HEK293 (cell line): ENCODE data around the gene MMS22L.

Experiments used
- CTCF ChIA-PET: fragments of 350-600 bp; formaldehyde crosslinking; extraction: SDS; loops from one replicate; lab custom pipeline; 2021; ENCODE audit warnings: antibody characterized with exemption; lab: Yijun Ruan, JAX
- POLR2A ChIA-PET: fragments of 300-600 bp; formaldehyde crosslinking; extraction: SDS; loops from one replicate; lab custom pipeline; 2020; ENCODE audit warnings: antibody characterized with exemption, inconsistent platforms; lab: Yijun Ruan, JAX
- H3K27ac ChIP-seq: fragments of 200-500 bp; sonication (Bioruptor generic); 2 replicates; pipeline ENCODE4 v1.5.1; 2014; ENCODE audit warnings: low read depth, low read length, control low read depth, inconsistent platforms; ENCODE audit errors: extremely low read depth
- H3K36me3 ChIP-seq, 2 experiments: fragments of 200-500 bp in 1 of 2; sonication (Bioruptor generic) in 1 of 2; 1 replicate in 1 of 2; 2 replicates in 1 of 2; pipeline ENCODE4 v1.5.1; 2014 to 2017; ENCODE audit warnings: inconsistent platforms in 2 of 2, low read length in 2 of 2; ENCODE audit not compliant: control insufficient read depth in 2 of 2, insufficient read depth in 1 of 2
- H3K4me1 ChIP-seq: fragments of 200-500 bp; sonication (Bioruptor generic); 2 replicates; pipeline ENCODE4 v1.5.1; 2014; ENCODE audit warnings: mild to moderate bottlenecking, low read length, inconsistent platforms; ENCODE audit not compliant: control insufficient read depth, insufficient read depth
- H3K4me3 ChIP-seq: 2 replicates; pipeline ENCODE4 v1.5.1; 2011; ENCODE audit warnings: low read depth, mild to moderate bottlenecking, control low read depth, low read length, moderate library complexity
- H3K9me3 ChIP-seq: fragments of 200-500 bp; sonication (Bioruptor generic); 2 replicates; pipeline ENCODE4 v1.5.1; 2014; ENCODE audit warnings: low read depth, low read length, inconsistent platforms; ENCODE audit not compliant: control insufficient read depth, insufficient read depth
- BCL11A ChIP-seq: fragments of 450-650 bp; formaldehyde crosslinking; IDR thresholded peaks from 2 replicates; pipeline ENCODE4 v1.5.1; 2016; ENCODE audit warnings: low read depth, missing biosample characterization, missing genetic modification characterization
- FEZF1 ChIP-seq: fragments of 450-650 bp; formaldehyde crosslinking; IDR thresholded peaks from 2 replicates; pipeline ENCODE4 v1.5.1; 2016; ENCODE audit warnings: missing biosample characterization, missing genetic modification characterization
- MZF1 ChIP-seq: fragments of 450-650 bp; formaldehyde crosslinking; IDR thresholded peaks from 2 replicates; pipeline ENCODE4 v1.5.1; 2017; ENCODE audit warnings: missing biosample characterization, missing genetic modification characterization, borderline replicate concordance
- TRIM28 ChIP-seq: IDR thresholded peaks from 2 replicates; pipeline ENCODE4 v1.6.1; 2011; ENCODE audit warnings: low read length, control low read depth, borderline replicate concordance
- ZBTB21 ChIP-seq: fragments of 450-650 bp; formaldehyde crosslinking; IDR thresholded peaks from 2 replicates; pipeline ENCODE4 v1.5.1; 2017; ENCODE audit warnings: missing biosample characterization, missing genetic modification characterization
- ZFHX2 ChIP-seq: fragments of 450-650 bp; formaldehyde crosslinking; conservative IDR thresholded peaks from 2 replicates; pipeline ENCODE4 v1.5.1; 2016; ENCODE audit warnings: missing biosample characterization, missing genetic modification characterization
- ZFP41 ChIP-seq: fragments of 450-650 bp; formaldehyde crosslinking; IDR thresholded peaks from 2 replicates; pipeline ENCODE4 v1.5.1; 2016; ENCODE audit warnings: missing biosample characterization, missing genetic modification characterization, borderline replicate concordance
- ZIC2 ChIP-seq: fragments of 450-650 bp; formaldehyde crosslinking; IDR thresholded peaks from 2 replicates; pipeline ENCODE4 v1.5.1; 2016; ENCODE audit warnings: missing biosample characterization, missing genetic modification characterization
- ZNF138 ChIP-seq: fragments of 450-650 bp; formaldehyde crosslinking; IDR thresholded peaks from 2 replicates; pipeline ENCODE4 v1.5.1; 2016; ENCODE audit warnings: missing biosample characterization, missing genetic modification characterization, borderline replicate concordance
- ZNF184 ChIP-seq: fragments of 450-650 bp; IDR thresholded peaks from 2 replicates; pipeline ENCODE4 v1.5.1; 2018; ENCODE audit warnings: missing biosample characterization, mild to moderate bottlenecking, missing genetic modification characterization
- ZNF214 ChIP-seq: fragments of 450-650 bp; formaldehyde crosslinking; IDR thresholded peaks from 2 replicates; pipeline ENCODE4 v1.5.1; 2017; ENCODE audit warnings: missing biosample characterization, mild to moderate bottlenecking, missing genetic modification characterization, borderline replicate concordance
- ZNF48 ChIP-seq: fragments of 450-650 bp; formaldehyde crosslinking; IDR thresholded peaks from 2 replicates; pipeline ENCODE4 v1.5.1; 2016; ENCODE audit warnings: missing biosample characterization, missing genetic modification characterization
- ZNF555 ChIP-seq: fragments of 450-650 bp; formaldehyde crosslinking; conservative IDR thresholded peaks from 2 replicates; pipeline ENCODE4 v1.5.1; 2017; ENCODE audit warnings: missing biosample characterization, mild to moderate bottlenecking, missing genetic modification characterization, inconsistent platforms
- ZNF785 ChIP-seq: fragments of 450-650 bp; formaldehyde crosslinking; IDR thresholded peaks from 2 replicates; pipeline ENCODE4 v1.5.1; 2016; ENCODE audit warnings: missing biosample characterization, missing genetic modification characterization
- TF ChIP-seq, protein P1 (sequence below): fragments of 450-650 bp; IDR thresholded peaks from 2 replicates; pipeline ENCODE4 v1.5.1; 2018; ENCODE audit warnings: missing biosample characterization, mild to moderate bottlenecking, missing genetic modification characterization
- TF ChIP-seq, protein P2 (sequence below): fragments of 450-650 bp; formaldehyde crosslinking; IDR thresholded peaks from 2 replicates; pipeline ENCODE4 v1.5.1; 2016; ENCODE audit warnings: missing biosample characterization, missing genetic modification characterization, borderline replicate concordance
- TF ChIP-seq, protein P3 (sequence below): fragments of 450-650 bp; formaldehyde crosslinking; IDR thresholded peaks from 2 replicates; pipeline ENCODE4 v1.5.1; 2016; ENCODE audit warnings: missing biosample characterization, missing genetic modification characterization, borderline replicate concordance
- TF ChIP-seq, protein P4 (sequence below): fragments of 450-650 bp; formaldehyde crosslinking; IDR thresholded peaks from 2 replicates; pipeline ENCODE4 v1.5.1; 2016; ENCODE audit warnings: missing biosample characterization, missing genetic modification characterization
- TF ChIP-seq, protein P5 (sequence below): fragments of 450-650 bp; formaldehyde crosslinking; IDR thresholded peaks from 2 replicates; pipeline ENCODE4 v1.5.1; 2017; ENCODE audit warnings: missing biosample characterization, missing genetic modification characterization

MMS22L gene

DNA sequence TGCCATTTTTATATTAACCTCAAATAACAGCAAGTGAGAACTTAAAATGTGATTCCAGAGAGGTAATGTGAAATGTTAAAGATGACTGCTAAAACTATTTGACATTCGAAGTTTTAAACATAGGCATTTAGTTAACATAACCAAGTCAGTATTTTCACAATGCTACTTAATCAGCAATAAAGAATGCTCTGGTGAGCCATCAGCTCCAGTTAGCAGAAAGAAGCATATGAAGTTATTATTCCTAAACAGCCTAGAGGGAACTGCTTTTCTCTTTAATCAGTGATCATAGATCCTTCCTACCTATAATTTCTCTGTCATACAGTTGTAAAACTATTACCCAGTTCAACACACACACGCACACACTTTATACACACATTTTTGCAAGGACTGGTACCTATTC, 60.1 kb downstream of the MMS22L start:
- Histone ChIP-seq H3K4me1 (no peaks in the 10 kb centered on the region; the same call in 1 of the 2 replicates), H3K4me3 (no peak overlapping the region), H3K36me3 (peaks cover 17 to 32% of the 10 kb centered on the region in 2 experiments), H3K27ac (no peak overlapping the region), H3K9me3 (no peaks in the 10 kb centered on the region)
- ChIA-PET CTCF (interaction anchor here (0.6 to 2.5 kb wide), 2 partner anchors 8 to 228 kb away, joined by 3 to 7 read pairs; no protein-coding TSS in a partner anchor), POLR2A (no interaction called here)
- TF ChIP-seq ZNF184 (tag by site-specific recombination) (no peak), ZIC2 (tag by site-specific recombination) (no peak)

DNA sequence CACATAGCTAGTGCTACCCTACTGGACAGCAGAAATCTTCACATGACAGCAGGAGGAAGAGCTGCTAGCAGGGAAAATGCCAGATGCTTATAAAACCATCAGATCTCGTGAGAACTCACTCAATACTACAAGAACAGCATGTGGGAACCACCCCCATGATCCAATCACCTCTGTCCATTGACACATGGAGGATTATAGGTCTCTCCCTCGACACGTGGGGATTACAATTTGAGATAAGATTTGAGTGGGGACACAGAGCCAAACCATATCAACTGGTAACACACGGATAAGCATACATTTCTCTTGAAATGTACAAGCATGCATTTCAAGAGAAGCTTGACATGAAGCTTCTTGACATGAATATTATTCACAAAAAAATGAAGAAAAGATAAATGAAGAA, 64.1 kb downstream of the MMS22L start:
- Histone ChIP-seq H3K9me3 (no peaks in the 10 kb centered on the region), H3K4me3 (no peak overlapping the region), H3K36me3 (peaks cover 0 to 16% of the 10 kb centered on the region in 2 experiments; a peak in 1 of 3 replicates), H3K27ac (no peak overlapping the region), H3K4me1 (no peaks in the 10 kb centered on the region; the same call in 1 of the 2 replicates)
- POLR2A ChIA-PET = no interaction called here
- no peak for TF ChIP-seq ZNF214 (tag by site-specific recombination)
- TF ChIP-seq FEZF1 (tag by site-specific recombination) = no peak
- no peak for TF ChIP-seq ZFHX2 (tag by site-specific recombination)
- TF ChIP-seq, protein P1, sequence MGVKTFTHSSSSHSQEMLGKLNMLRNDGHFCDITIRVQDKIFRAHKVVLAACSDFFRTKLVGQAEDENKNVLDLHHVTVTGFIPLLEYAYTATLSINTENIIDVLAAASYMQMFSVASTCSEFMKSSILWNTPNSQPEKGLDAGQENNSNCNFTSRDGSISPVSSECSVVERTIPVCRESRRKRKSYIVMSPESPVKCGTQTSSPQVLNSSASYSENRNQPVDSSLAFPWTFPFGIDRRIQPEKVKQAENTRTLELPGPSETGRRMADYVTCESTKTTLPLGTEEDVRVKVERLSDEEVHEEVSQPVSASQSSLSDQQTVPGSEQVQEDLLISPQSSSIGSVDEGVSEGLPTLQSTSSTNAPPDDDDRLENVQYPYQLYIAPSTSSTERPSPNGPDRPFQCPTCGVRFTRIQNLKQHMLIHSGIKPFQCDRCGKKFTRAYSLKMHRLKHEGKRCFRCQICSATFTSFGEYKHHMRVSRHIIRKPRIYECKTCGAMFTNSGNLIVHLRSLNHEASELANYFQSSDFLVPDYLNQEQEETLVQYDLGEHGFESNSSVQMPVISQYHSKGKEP (tag by site-specific recombination) = no peak
- TF ChIP-seq, protein P2, sequence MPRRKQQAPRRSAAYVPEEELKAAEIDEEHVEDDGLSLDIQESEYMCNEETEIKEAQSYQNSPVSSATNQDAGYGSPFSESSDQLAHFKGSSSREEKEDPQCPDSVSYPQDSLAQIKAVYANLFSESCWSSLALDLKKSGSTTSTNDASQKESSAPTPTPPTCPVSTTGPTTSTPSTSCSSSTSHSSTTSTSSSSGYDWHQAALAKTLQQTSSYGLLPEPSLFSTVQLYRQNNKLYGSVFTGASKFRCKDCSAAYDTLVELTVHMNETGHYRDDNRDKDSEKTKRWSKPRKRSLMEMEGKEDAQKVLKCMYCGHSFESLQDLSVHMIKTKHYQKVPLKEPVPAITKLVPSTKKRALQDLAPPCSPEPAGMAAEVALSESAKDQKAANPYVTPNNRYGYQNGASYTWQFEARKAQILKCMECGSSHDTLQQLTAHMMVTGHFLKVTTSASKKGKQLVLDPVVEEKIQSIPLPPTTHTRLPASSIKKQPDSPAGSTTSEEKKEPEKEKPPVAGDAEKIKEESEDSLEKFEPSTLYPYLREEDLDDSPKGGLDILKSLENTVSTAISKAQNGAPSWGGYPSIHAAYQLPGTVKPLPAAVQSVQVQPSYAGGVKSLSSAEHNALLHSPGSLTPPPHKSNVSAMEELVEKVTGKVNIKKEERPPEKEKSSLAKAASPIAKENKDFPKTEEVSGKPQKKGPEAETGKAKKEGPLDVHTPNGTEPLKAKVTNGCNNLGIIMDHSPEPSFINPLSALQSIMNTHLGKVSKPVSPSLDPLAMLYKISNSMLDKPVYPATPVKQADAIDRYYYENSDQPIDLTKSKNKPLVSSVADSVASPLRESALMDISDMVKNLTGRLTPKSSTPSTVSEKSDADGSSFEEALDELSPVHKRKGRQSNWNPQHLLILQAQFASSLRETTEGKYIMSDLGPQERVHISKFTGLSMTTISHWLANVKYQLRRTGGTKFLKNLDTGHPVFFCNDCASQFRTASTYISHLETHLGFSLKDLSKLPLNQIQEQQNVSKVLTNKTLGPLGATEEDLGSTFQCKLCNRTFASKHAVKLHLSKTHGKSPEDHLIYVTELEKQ = no peak
- TF ChIP-seq, protein P3, sequence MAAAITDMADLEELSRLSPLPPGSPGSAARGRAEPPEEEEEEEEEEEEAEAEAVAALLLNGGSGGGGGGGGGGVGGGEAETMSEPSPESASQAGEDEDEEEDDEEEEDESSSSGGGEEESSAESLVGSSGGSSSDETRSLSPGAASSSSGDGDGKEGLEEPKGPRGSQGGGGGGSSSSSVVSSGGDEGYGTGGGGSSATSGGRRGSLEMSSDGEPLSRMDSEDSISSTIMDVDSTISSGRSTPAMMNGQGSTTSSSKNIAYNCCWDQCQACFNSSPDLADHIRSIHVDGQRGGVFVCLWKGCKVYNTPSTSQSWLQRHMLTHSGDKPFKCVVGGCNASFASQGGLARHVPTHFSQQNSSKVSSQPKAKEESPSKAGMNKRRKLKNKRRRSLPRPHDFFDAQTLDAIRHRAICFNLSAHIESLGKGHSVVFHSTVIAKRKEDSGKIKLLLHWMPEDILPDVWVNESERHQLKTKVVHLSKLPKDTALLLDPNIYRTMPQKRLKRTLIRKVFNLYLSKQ (tag by site-specific recombination) = no peak
- no peak for TF ChIP-seq ZNF48 (tag by site-specific recombination)
- no peak for TF ChIP-seq ZNF138 (tag by site-specific recombination)
- TF ChIP-seq MZF1 (tag by site-specific recombination) = peak; percentile 78; the same call in 1 of the 2 replicates
- CTCF ChIA-PET = no interaction called here

DNA sequence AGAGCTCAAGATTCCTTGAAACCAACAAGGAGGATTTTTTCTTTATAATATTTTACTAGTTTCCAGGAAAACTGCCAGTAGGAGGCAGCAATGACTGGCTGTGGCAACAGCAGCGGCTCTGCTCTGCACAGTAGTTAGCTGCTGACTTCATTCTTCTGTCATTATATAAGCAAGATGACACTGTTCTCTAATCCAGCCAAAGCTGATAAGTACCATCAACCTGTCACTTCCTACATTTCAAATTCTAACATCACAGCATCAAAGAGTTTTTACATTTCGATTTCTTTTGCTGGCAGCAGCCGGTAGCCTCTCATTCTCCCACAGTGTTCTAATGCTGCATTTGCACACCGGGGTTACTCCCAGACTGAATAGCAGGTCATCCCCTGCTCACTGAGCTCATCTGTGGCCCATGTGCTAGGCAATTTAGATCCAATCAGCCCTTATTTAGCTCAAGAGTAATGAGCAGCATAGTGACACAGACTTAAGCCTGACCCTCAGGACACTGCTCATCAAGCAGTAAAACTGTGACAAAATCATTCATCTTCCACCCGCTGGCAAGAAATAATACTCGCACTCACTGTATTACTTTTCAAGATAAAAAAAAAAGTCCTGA, 67.8 kb downstream of the MMS22L start:
- Histone ChIP-seq H3K4me3 (no peak overlapping the region), H3K4me1 (no peaks in the 10 kb centered on the region), H3K9me3 (no peaks in the 10 kb centered on the region), H3K27ac (no peak overlapping the region), H3K36me3 (peaks cover 0 to 31% of the 10 kb centered on the region in 2 experiments; a peak in 1 of 3 replicates)
- ChIA-PET POLR2A (interaction anchor here (1.3 to 1.4 kb wide), 3 partner anchors 12 to 68 kb away, joined by 3 to 4 read pairs (median 4); partner anchors contain the start of gene MMS22L), CTCF (interaction anchor here (0.6 to 2.8 kb wide), 37 partner anchors 9 to 1721 kb away, joined by 3 to 32 read pairs (median 4); no protein-coding TSS in a partner anchor)
- TF ChIP-seq, protein P4, sequence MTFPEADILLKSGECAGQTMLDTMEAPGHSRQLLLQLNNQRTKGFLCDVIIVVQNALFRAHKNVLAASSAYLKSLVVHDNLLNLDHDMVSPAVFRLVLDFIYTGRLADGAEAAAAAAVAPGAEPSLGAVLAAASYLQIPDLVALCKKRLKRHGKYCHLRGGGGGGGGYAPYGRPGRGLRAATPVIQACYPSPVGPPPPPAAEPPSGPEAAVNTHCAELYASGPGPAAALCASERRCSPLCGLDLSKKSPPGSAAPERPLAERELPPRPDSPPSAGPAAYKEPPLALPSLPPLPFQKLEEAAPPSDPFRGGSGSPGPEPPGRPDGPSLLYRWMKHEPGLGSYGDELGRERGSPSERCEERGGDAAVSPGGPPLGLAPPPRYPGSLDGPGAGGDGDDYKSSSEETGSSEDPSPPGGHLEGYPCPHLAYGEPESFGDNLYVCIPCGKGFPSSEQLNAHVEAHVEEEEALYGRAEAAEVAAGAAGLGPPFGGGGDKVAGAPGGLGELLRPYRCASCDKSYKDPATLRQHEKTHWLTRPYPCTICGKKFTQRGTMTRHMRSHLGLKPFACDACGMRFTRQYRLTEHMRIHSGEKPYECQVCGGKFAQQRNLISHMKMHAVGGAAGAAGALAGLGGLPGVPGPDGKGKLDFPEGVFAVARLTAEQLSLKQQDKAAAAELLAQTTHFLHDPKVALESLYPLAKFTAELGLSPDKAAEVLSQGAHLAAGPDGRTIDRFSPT = no peak
- TF ChIP-seq ZNF785 (tag by site-specific recombination) (peak; percentile 95; the same call in 1 of the 2 replicates), ZNF555 (tag by site-specific recombination) (no peak), TRIM28 (peak; percentile 95), ZFP41 (tag by site-specific recombination) (no peak), BCL11A (0 out of 2 replicates have a peak, but pooled peaks have one; percentile 21), ZBTB21 (tag by site-specific recombination) (peak; percentile 64; the same call in 1 of the 2 replicates)
- TF ChIP-seq, protein P5, sequence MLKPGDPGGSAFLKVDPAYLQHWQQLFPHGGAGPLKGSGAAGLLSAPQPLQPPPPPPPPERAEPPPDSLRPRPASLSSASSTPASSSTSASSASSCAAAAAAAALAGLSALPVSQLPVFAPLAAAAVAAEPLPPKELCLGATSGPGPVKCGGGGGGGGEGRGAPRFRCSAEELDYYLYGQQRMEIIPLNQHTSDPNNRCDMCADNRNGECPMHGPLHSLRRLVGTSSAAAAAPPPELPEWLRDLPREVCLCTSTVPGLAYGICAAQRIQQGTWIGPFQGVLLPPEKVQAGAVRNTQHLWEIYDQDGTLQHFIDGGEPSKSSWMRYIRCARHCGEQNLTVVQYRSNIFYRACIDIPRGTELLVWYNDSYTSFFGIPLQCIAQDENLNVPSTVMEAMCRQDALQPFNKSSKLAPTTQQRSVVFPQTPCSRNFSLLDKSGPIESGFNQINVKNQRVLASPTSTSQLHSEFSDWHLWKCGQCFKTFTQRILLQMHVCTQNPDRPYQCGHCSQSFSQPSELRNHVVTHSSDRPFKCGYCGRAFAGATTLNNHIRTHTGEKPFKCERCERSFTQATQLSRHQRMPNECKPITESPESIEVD (tag by site-specific recombination) = peak; percentile 91
